ENCODE results near the gene DNMBP. TPM values are rescaled to one million over a fixed set of nuclear protein-coding genes. Genes with fewer than 3 reads are reported as not detected.

DNMBP gene
- total RNA-seq, 1 experiment from 2014 or later, result 39.3 TPM

DNA sequence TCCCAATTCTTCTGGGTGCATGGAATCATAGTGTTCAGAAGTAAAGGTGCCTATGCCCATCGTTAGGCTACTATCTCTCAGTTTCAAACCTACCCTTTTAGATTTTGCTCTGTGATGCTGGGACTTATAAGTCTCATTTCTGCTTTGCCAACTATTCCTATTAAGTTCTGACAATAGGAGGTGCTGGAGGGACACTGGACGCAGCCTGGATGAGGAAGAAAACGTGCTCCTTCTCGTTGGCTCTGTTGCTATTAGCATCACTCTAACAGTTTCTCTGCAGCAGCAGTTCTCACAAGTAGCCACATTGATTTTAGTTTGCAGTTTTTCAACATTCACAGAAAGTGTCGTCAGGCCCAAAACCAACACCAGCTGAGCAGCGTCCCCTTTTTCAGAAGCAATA, 154.9 kb downstream of the DNMBP start:
- H3K4me3 ChIP-seq (ENCODE audit: low read depth in 2 of 2, low read length in 2 of 2), result no peak overlapping the region
- no peaks in the 10 kb centered on the region for H3K36me3 ChIP-seq (ENCODE audit: control insufficient read depth, insufficient read depth, low read length)
- ATAC-seq, result peak; percentile 67
- DNase-seq (ENCODE audit: low read depth, low spot score), result no peak
- no peaks in the 10 kb centered on the region; the same call in 1 of the 2 replicates for H3K4me1 ChIP-seq (ENCODE audit: control insufficient read depth, insufficient read depth, low read length)
- in situ Hi-C loops (cut with HindIII; ENCODE audit: low pct_unique_long_range_greater_than_20kb, low sequenced_read_pairs), result no loop called here
- POLR2A ChIA-PET, result interaction anchor here (0.6 to 0.7 kb wide), 2 partner anchors 76 to 369 kb away, joined by 4 read pairs; no protein-coding TSS in a partner anchor
- CTCF ChIA-PET, result no interaction called here
- no peak overlapping the region for H3K27ac ChIP-seq (ENCODE audit: low read length)
- TF ChIP-seq, protein P1, sequence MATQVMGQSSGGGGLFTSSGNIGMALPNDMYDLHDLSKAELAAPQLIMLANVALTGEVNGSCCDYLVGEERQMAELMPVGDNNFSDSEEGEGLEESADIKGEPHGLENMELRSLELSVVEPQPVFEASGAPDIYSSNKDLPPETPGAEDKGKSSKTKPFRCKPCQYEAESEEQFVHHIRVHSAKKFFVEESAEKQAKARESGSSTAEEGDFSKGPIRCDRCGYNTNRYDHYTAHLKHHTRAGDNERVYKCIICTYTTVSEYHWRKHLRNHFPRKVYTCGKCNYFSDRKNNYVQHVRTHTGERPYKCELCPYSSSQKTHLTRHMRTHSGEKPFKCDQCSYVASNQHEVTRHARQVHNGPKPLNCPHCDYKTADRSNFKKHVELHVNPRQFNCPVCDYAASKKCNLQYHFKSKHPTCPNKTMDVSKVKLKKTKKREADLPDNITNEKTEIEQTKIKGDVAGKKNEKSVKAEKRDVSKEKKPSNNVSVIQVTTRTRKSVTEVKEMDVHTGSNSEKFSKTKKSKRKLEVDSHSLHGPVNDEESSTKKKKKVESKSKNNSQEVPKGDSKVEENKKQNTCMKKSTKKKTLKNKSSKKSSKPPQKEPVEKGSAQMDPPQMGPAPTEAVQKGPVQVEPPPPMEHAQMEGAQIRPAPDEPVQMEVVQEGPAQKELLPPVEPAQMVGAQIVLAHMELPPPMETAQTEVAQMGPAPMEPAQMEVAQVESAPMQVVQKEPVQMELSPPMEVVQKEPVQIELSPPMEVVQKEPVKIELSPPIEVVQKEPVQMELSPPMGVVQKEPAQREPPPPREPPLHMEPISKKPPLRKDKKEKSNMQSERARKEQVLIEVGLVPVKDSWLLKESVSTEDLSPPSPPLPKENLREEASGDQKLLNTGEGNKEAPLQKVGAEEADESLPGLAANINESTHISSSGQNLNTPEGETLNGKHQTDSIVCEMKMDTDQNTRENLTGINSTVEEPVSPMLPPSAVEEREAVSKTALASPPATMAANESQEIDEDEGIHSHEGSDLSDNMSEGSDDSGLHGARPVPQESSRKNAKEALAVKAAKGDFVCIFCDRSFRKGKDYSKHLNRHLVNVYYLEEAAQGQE (IDR thresholded peaks at IDR 0.05; ENCODE audit: insufficient read depth in 1 of 2, low read depth in 2 of 2, low read length in 1 of 2), result no peak
- TF ChIP-seq, protein P2, sequence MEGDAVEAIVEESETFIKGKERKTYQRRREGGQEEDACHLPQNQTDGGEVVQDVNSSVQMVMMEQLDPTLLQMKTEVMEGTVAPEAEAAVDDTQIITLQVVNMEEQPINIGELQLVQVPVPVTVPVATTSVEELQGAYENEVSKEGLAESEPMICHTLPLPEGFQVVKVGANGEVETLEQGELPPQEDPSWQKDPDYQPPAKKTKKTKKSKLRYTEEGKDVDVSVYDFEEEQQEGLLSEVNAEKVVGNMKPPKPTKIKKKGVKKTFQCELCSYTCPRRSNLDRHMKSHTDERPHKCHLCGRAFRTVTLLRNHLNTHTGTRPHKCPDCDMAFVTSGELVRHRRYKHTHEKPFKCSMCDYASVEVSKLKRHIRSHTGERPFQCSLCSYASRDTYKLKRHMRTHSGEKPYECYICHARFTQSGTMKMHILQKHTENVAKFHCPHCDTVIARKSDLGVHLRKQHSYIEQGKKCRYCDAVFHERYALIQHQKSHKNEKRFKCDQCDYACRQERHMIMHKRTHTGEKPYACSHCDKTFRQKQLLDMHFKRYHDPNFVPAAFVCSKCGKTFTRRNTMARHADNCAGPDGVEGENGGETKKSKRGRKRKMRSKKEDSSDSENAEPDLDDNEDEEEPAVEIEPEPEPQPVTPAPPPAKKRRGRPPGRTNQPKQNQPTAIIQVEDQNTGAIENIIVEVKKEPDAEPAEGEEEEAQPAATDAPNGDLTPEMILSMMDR (IDR thresholded peaks at IDR 0.05), result peak; percentile 85
- no TSS peak for BruUV-seq (replicated peaks)
- H3K27me3 ChIP-seq (ENCODE audit: control insufficient read depth, insufficient read depth, low read length), result no peaks in the 10 kb centered on the region
- H3K9me3 ChIP-seq (ENCODE audit: control insufficient read depth, insufficient read depth, low read depth, low read length), result no peaks in the 10 kb centered on the region
- intact Hi-C loops (cut with micrococcal nuclease; ENCODE audit: unreplicated experiment), result loop anchor here (10.0 kb wide), 1 partner anchor 250 kb away; no protein-coding TSS in a partner anchor

DNA sequence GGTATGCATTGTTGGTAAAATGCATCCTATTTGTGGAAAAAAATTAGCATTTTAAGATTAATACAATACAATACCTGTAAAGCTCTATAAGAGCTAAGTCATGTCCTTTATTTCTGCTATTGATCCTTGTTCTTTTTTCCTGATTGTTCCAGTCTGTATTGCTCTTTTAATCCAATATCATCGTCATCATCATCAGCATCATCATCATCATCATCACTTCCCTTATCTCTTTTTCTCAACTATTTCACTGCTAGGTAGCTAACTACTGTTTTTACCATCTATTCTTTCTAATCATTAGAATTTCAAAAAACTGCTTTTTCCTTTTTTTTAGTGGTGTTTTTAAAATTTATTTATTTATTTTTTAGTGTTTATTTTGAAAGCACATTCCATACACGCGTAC, 156.1 kb downstream of the DNMBP start:
- no TSS peak for BruUV-seq (replicated peaks)
- ChIA-PET POLR2A (no interaction called here), CTCF (interaction anchor here (0.6 kb wide), 1 partner anchor 9 kb away, joined by 3 read pairs; no protein-coding TSS in a partner anchor)
- DNase-seq (ENCODE audit: low read depth, low spot score), result no peak
- TF ChIP-seq POLR2AphosphoS5 (IDR thresholded peaks at IDR 0.05; ENCODE audit: low read depth, low read length) (no peak), TCF7L2 (IDR thresholded peaks at IDR 0.05; ENCODE audit: low read depth, low read length) (no peak), SIN3A (IDR thresholded peaks at IDR 0.05; ENCODE audit: borderline replicate concordance, insufficient read depth, low read depth, low read length) (no peak)
- TF ChIP-seq, protein P2 (IDR thresholded peaks at IDR 0.05), result no peak
- TF ChIP-seq, protein P1 (IDR thresholded peaks at IDR 0.05; ENCODE audit: insufficient read depth in 1 of 2, low read depth in 2 of 2, low read length in 1 of 2), result no peak
- Histone ChIP-seq H3K4me3 (ENCODE audit: low read depth in 2 of 2, low read length in 2 of 2) (no peak overlapping the region), H3K27ac (ENCODE audit: low read length) (no peak overlapping the region), H3K36me3 (ENCODE audit: control insufficient read depth, insufficient read depth, low read length) (no peaks in the 10 kb centered on the region), H3K9me3 (ENCODE audit: control insufficient read depth, insufficient read depth, low read depth, low read length) (no peaks in the 10 kb centered on the region), H3K27me3 (ENCODE audit: control insufficient read depth, insufficient read depth, low read length) (no peaks in the 10 kb centered on the region), H3K4me1 (ENCODE audit: control insufficient read depth, insufficient read depth, low read length) (peaks cover under 1% of the 10 kb centered on the region; the same call in 1 of the 2 replicates)
- intact Hi-C loops (cut with micrococcal nuclease; ENCODE audit: unreplicated experiment) (loop anchor here (10.0 kb wide), 1 partner anchor 251 kb away; no protein-coding TSS in a partner anchor), in situ Hi-C loops (cut with HindIII; ENCODE audit: low pct_unique_long_range_greater_than_20kb, low sequenced_read_pairs) (no loop called here)
- no peak for ATAC-seq

Measured in Panc1 (cell line).